HCT116 (cell line): ENCODE results near the gene OCA2. TPM values are rescaled to one million over a fixed set of nuclear protein-coding genes. Genes with fewer than 3 reads are reported as not detected.

Experiments used
- ATAC-seq: fragments of 200-7000 bp; cut with Tn5 transposase; 2 replicates; pipeline ENCODE4 v1.9.1; 2020; ENCODE audit warnings: mild to moderate bottlenecking, moderate library complexity
- BruUV-seq: library from RNA; stranded (reverse); fragments of 400-500 nt; replicated peaks from 2 replicates; lab custom pipeline; 2021; lab: Mats Ljungman, UMichigan
- CTCF ChIA-PET: fragments of 300-600 bp; sonication (Branson Sonifier 250); formaldehyde crosslinking; loops from one replicate; lab custom pipeline; 2021; ENCODE audit warnings: antibody characterized with exemption; lab: Charles Lee
- POLR2A ChIA-PET: fragments of 300-600, 350-600 bp; sonication (Branson Sonifier 250); formaldehyde crosslinking; loops from one replicate; lab custom pipeline; 2021; ENCODE audit warnings: antibody characterized with exemption; lab: Charles Lee
- RAD21 ChIA-PET, 2 experiments: fragments of 300-600 bp; sonication (Branson Sonifier 250); formaldehyde crosslinking; loops; one replicate each; lab custom pipeline; 2023; ENCODE audit warnings: low total read pairs in 2 of 2; ENCODE audit not compliant: uncharacterized antibody in 2 of 2, unreplicated experiment in 2 of 2, low non-redundant PET in 1 of 2; lab: Charles Lee
- DNase-seq: peaks from one replicate; pipeline ENCODE4 v3.0.0-alpha.2; 2010; ENCODE audit warnings: low read depth, low spot score
- H2AFZ ChIP-seq: fragments of 200-600 bp; shearing (Covaris generic), sonication (generic); 2 replicates; pipeline ENCODE4 v1.6.1; 2017; ENCODE audit warnings: low read depth, mixed run types, mixed read lengths, antibody characterized with exemption, low read length; ENCODE audit not compliant: poor library complexity, severe bottlenecking
- H3K27ac ChIP-seq: 2 replicates; pipeline ENCODE4 v1.5.1; 2012; ENCODE audit warnings: low read depth, low read length
- H3K27me3 ChIP-seq: fragments of 200-600 bp; sonication (generic); 2 replicates; pipeline ENCODE4 v1.6.1; 2016; ENCODE audit warnings: mixed run types, low read length, mixed read lengths; ENCODE audit not compliant: insufficient read depth
- H3K36me3 ChIP-seq, 2 experiments: fragments of 200-500 bp in 1 of 2; fragments of 200-600 bp in 1 of 2; sonication (Bioruptor generic) in 1 of 2; sonication (generic) in 1 of 2; 2 replicates each; pipeline versions ENCODE4 v1.5.1 to v1.6.1; 2014 to 2016; ENCODE audit warnings: low read length in 2 of 2, inconsistent platforms in 1 of 2, mixed read lengths in 1 of 2, mixed run types in 1 of 2; ENCODE audit not compliant: insufficient read depth in 2 of 2, control insufficient read depth in 1 of 2
- H3K4me1 ChIP-seq, 2 experiments: fragments of 200-600 bp in 1 of 2; sonication (generic) in 1 of 2; 2 replicates each; pipeline versions ENCODE4 v1.5.1 to v1.6.1; 2012 to 2017; ENCODE audit warnings: low read length in 2 of 2, inconsistent platforms in 1 of 2, mild to moderate bottlenecking in 1 of 2, mixed read lengths in 1 of 2, mixed run types in 1 of 2, moderate library complexity in 1 of 2; ENCODE audit not compliant: insufficient read depth in 2 of 2, control insufficient read depth in 1 of 2
- H3K4me2 ChIP-seq: fragments of 200-600 bp; sonication (generic); 2 replicates; pipeline ENCODE4 v1.6.1; 2017; ENCODE audit warnings: mixed run types, low read length, mixed read lengths
- H3K4me3 ChIP-seq, 2 experiments: fragments of 200-600 bp in 1 of 2; sonication (generic) in 1 of 2; replicated peaks in 1 of 2; 2 replicates each; pipeline ENCODE4 v1.5.1; 2011 to 2016; ENCODE audit warnings: low read length in 2 of 2, control low read depth in 1 of 2, low read depth in 1 of 2, mild to moderate bottlenecking in 1 of 2, mixed read lengths in 1 of 2, mixed run types in 1 of 2
- H3K79me2 ChIP-seq: fragments of 200-600 bp; sonication (generic); 2 replicates; pipeline ENCODE4 v1.6.1; 2017; ENCODE audit warnings: mild to moderate bottlenecking, mixed run types, low read length, moderate library complexity, mixed read lengths; ENCODE audit not compliant: insufficient read depth
- H3K9ac ChIP-seq: fragments of 200-600 bp; sonication (generic); 2 replicates; pipeline ENCODE4 v1.6.1; 2016; ENCODE audit warnings: low read length, mixed read lengths
- H3K9me2 ChIP-seq: fragments of 200-600 bp; sonication (generic), shearing (Covaris generic); 2 replicates; pipeline ENCODE4 v1.6.1; 2017; ENCODE audit warnings: mixed run types, mild to moderate bottlenecking, moderate library complexity; ENCODE audit not compliant: insufficient read depth
- H3K9me3 ChIP-seq, 2 experiments: fragments of 200-500 bp in 1 of 2; fragments of 200-600 bp in 1 of 2; sonication (Bioruptor generic) in 1 of 2; sonication (generic) in 1 of 2; 2 replicates each; pipeline ENCODE4 v1.6.1; 2014 to 2017; ENCODE audit warnings: low read length in 2 of 2, mixed read lengths in 2 of 2, inconsistent platforms in 1 of 2, low read depth in 1 of 2, mild to moderate bottlenecking in 1 of 2, mixed run types in 1 of 2, moderate library complexity in 1 of 2; ENCODE audit not compliant: control insufficient read depth in 1 of 2, insufficient read depth in 1 of 2
- H4K20me1 ChIP-seq: fragments of 200-600 bp; sonication (generic), shearing (Covaris generic); 2 replicates; pipeline ENCODE4 v1.6.1; 2017; ENCODE audit warnings: mixed run types, mild to moderate bottlenecking, moderate library complexity; ENCODE audit not compliant: insufficient read depth
- CEBPB ChIP-seq: IDR thresholded peaks from 2 replicates; pipeline ENCODE4 v1.6.1; 2012; ENCODE audit warnings: low read depth
- EZH2 ChIP-seq: fragments of 200-600 bp; sonication (generic); IDR thresholded peaks from 2 replicates; pipeline ENCODE4 v1.6.1; 2017; ENCODE audit warnings: antibody characterized with exemption, mixed run types
- FOSL1 ChIP-seq: IDR thresholded peaks from 2 replicates; pipeline ENCODE4 v1.6.1; 2012; ENCODE audit warnings: low read depth
- POLR2A ChIP-seq: IDR thresholded peaks from 2 replicates; pipeline ENCODE4 v1.7.0; 2011; ENCODE audit warnings: borderline replicate concordance; ENCODE audit not compliant: insufficient read depth, insufficient read length; ENCODE audit errors: extremely low read depth
- SP1 ChIP-seq: IDR thresholded peaks from 2 replicates; pipeline ENCODE4 v1.6.1; 2012; ENCODE audit warnings: low read depth
- TCF7L2 ChIP-seq: IDR thresholded peaks from 2 replicates; pipeline ENCODE4 v1.7.0; 2011; ENCODE audit warnings: borderline replicate concordance, inconsistent platforms; ENCODE audit not compliant: insufficient read depth, insufficient read length; ENCODE audit errors: extremely low read depth
- ZFX ChIP-seq: fragments of 450-650 bp; IDR thresholded peaks from 2 replicates; pipeline ENCODE4 v1.6.1; 2017
- intact Hi-C: fragments of 100-400 bp; cut with micrococcal nuclease; formaldehyde crosslinking; loops from 2 replicates; pipeline ENCODE4 v1.10.0; 2022
- total RNA-seq: library from RNA; stranded (reverse); gene quantifications from one replicate; pipeline ENCODE4 v1.2.1, GENCODE V29; 2021; ENCODE audit not compliant: unreplicated experiment
- TF ChIP-seq, protein P1 (sequence below): IDR thresholded peaks from 2 replicates; pipeline ENCODE4 v1.6.1; 2012
- TF ChIP-seq, protein P2 (sequence below), 3 experiments: fragments of 200-600 bp in 1 of 3; sonication (generic) in 1 of 3; IDR thresholded peaks in 2 of 3; conservative IDR thresholded peaks in 1 of 3; 2 replicates each; pipeline ENCODE4 v1.5.1; 2012 to 2017; ENCODE audit warnings: low read depth in 2 of 3, low read length in 2 of 3, antibody characterized with exemption in 1 of 3, borderline replicate concordance in 1 of 3, control low read depth in 1 of 3, mild to moderate bottlenecking in 1 of 3, mixed read lengths in 1 of 3, mixed run types in 1 of 3, moderate library complexity in 1 of 3; ENCODE audit not compliant: insufficient read depth in 1 of 3
- TF ChIP-seq, protein P3 (sequence below): IDR thresholded peaks from 2 replicates; pipeline ENCODE4 v1.6.1; 2012
- TF ChIP-seq, protein P4 (sequence below): IDR thresholded peaks from 2 replicates; pipeline ENCODE4 v1.6.1; 2011; ENCODE audit warnings: mild to moderate bottlenecking, low read length, moderate library complexity; ENCODE audit not compliant: insufficient replicate concordance; ENCODE audit errors: extremely low read depth
- TF ChIP-seq, protein P5 (sequence below): IDR thresholded peaks from 2 replicates; pipeline ENCODE4 v1.6.1; 2012; ENCODE audit warnings: low read depth

Gene OCA2
- total RNA-seq, 1 experiment from 2014 or later: not detected

DNA sequence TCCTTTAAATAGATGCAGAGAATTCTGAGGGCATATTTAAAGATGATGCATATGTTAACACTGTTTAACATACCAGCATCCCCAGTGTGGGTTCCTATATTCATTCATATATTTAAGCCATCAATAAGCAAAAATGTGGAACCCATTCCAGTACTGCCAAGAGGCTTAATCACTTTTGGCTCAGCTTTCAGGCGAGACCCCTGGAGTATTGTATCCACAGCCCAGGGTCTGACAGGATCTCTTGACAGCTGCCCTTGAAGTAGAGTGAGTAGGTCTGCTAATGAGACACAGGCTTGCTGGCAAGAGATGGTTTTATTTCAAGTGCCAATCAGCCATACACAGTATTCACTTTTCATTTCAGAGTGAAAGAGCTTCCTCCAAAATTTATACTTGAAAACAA is 367.3 kb downstream of the OCA2 start:
- no peaks in the 10 kb centered on the region for H3K79me2 ChIP-seq
- H4K20me1 ChIP-seq: no peaks in the 10 kb centered on the region
- no peaks in the 10 kb centered on the region for H3K36me3 ChIP-seq
- no peak overlapping the region for H2AFZ ChIP-seq
- peaks cover 3 to 47% of the 10 kb centered on the region in 2 experiments; a peak in 3 of 4 replicates for H3K9me3 ChIP-seq
- H3K4me1 ChIP-seq: no peaks in the 10 kb centered on the region
- H3K9ac ChIP-seq: no peak overlapping the region
- no TSS peak for BruUV-seq
- CTCF ChIA-PET: no interaction called here
- H3K4me3 ChIP-seq: no peak overlapping the region
- TF ChIP-seq, protein P1, sequence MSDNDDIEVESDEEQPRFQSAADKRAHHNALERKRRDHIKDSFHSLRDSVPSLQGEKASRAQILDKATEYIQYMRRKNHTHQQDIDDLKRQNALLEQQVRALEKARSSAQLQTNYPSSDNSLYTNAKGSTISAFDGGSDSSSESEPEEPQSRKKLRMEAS: no peak
- TF ChIP-seq, protein P2, sequence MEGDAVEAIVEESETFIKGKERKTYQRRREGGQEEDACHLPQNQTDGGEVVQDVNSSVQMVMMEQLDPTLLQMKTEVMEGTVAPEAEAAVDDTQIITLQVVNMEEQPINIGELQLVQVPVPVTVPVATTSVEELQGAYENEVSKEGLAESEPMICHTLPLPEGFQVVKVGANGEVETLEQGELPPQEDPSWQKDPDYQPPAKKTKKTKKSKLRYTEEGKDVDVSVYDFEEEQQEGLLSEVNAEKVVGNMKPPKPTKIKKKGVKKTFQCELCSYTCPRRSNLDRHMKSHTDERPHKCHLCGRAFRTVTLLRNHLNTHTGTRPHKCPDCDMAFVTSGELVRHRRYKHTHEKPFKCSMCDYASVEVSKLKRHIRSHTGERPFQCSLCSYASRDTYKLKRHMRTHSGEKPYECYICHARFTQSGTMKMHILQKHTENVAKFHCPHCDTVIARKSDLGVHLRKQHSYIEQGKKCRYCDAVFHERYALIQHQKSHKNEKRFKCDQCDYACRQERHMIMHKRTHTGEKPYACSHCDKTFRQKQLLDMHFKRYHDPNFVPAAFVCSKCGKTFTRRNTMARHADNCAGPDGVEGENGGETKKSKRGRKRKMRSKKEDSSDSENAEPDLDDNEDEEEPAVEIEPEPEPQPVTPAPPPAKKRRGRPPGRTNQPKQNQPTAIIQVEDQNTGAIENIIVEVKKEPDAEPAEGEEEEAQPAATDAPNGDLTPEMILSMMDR (IDR thresholded peaks at IDR 0.05 in 2 of 3, conservative IDR thresholded peaks at IDR 0.05 in 1 of 3; ENCODE audit: borderline replicate concordance in 1 of 3, insufficient read depth in 1 of 3, low read depth in 2 of 3, low read length in 2 of 3): no peak
- TF ChIP-seq, protein P3, sequence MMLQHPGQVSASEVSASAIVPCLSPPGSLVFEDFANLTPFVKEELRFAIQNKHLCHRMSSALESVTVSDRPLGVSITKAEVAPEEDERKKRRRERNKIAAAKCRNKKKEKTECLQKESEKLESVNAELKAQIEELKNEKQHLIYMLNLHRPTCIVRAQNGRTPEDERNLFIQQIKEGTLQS: no peak
- no peak for TF ChIP-seq EZH2
- no peak for TF ChIP-seq SP1
- no peak for TF ChIP-seq TCF7L2
- no peak for TF ChIP-seq FOSL1
- TF ChIP-seq, all 23 proteins: peak for 0
- DNase-seq (no peak), ATAC-seq (no peak)
- RAD21 ChIA-PET: no interaction called here
- Histone ChIP-seq H3K27ac (no peak overlapping the region), H3K27me3 (no peaks in the 10 kb centered on the region), H3K9me2 (no peaks in the 10 kb centered on the region), H3K4me2 (no peak overlapping the region)
- POLR2A ChIA-PET: no interaction called here
- intact Hi-C loops: no loop called here

DNA sequence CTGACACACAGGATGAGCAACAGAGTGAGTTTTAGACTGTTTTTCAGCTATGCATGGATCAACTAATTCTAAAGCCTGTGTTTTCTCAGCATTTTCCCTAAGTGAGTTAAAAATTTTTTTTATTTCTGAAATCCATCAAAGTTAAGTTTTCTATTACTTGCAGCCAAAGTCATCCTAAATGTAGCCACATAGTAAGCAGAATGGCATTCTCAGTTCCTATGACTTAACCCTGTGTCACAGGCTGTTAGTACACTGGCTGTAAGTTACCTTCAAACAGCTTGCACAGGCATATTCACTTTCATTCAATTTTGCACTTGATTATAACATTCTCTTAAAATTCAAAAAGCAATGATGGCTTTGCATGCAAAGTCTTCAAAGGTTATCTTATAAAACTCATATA is 368.2 kb downstream of the OCA2 start:
- Histone ChIP-seq H3K27me3 (no peaks in the 10 kb centered on the region), H2AFZ (no peak overlapping the region), H3K9me2 (no peaks in the 10 kb centered on the region), H3K36me3 (no peaks in the 10 kb centered on the region), H3K9me3 (peaks cover 0 to 41% of the 10 kb centered on the region in 2 experiments; a peak in 2 of 4 replicates), H3K27ac (no peak overlapping the region), H3K79me2 (no peaks in the 10 kb centered on the region), H3K9ac (no peak overlapping the region), H3K4me2 (no peak overlapping the region), H3K4me1 (no peaks in the 10 kb centered on the region), H3K4me3 (no peak overlapping the region), H4K20me1 (no peaks in the 10 kb centered on the region)
- CTCF ChIA-PET: no interaction called here
- intact Hi-C loops: no loop called here
- no TSS peak for BruUV-seq
- DNase-seq: no peak
- POLR2A ChIA-PET: no interaction called here
- no peak for ATAC-seq
- RAD21 ChIA-PET: no interaction called here
- TF ChIP-seq TCF7L2: no peak
- TF ChIP-seq ZFX: no peak
- no peak for TF ChIP-seq POLR2A
- TF ChIP-seq, protein P4, sequence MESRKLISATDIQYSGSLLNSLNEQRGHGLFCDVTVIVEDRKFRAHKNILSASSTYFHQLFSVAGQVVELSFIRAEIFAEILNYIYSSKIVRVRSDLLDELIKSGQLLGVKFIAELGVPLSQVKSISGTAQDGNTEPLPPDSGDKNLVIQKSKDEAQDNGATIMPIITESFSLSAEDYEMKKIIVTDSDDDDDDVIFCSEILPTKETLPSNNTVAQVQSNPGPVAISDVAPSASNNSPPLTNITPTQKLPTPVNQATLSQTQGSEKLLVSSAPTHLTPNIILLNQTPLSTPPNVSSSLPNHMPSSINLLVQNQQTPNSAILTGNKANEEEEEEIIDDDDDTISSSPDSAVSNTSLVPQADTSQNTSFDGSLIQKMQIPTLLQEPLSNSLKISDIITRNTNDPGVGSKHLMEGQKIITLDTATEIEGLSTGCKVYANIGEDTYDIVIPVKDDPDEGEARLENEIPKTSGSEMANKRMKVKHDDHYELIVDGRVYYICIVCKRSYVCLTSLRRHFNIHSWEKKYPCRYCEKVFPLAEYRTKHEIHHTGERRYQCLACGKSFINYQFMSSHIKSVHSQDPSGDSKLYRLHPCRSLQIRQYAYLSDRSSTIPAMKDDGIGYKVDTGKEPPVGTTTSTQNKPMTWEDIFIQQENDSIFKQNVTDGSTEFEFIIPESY: no peak
- no peak for TF ChIP-seq CEBPB
- TF ChIP-seq, protein P5, sequence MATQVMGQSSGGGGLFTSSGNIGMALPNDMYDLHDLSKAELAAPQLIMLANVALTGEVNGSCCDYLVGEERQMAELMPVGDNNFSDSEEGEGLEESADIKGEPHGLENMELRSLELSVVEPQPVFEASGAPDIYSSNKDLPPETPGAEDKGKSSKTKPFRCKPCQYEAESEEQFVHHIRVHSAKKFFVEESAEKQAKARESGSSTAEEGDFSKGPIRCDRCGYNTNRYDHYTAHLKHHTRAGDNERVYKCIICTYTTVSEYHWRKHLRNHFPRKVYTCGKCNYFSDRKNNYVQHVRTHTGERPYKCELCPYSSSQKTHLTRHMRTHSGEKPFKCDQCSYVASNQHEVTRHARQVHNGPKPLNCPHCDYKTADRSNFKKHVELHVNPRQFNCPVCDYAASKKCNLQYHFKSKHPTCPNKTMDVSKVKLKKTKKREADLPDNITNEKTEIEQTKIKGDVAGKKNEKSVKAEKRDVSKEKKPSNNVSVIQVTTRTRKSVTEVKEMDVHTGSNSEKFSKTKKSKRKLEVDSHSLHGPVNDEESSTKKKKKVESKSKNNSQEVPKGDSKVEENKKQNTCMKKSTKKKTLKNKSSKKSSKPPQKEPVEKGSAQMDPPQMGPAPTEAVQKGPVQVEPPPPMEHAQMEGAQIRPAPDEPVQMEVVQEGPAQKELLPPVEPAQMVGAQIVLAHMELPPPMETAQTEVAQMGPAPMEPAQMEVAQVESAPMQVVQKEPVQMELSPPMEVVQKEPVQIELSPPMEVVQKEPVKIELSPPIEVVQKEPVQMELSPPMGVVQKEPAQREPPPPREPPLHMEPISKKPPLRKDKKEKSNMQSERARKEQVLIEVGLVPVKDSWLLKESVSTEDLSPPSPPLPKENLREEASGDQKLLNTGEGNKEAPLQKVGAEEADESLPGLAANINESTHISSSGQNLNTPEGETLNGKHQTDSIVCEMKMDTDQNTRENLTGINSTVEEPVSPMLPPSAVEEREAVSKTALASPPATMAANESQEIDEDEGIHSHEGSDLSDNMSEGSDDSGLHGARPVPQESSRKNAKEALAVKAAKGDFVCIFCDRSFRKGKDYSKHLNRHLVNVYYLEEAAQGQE: no peak
- TF ChIP-seq FOSL1: no peak
